ENCODE data around the gene LRRIQ4.

The LRRIQ4 gene

GRCh38 chr3:169822540-169822939 is 9.9 kb downstream of the LRRIQ4 start:
- Histone ChIP-seq H3F3A (ENCODE audit: insufficient read depth, low read length) (no peaks in the 10 kb centered on the region), H4K20me1 (ENCODE audit: insufficient read depth, low read length) (no peaks in the 10 kb centered on the region), H3K4me3 (ENCODE audit: low read depth, low read length, poor library complexity, severe bottlenecking) (no peak overlapping the region), H3K4me2 (ENCODE audit: low read length) (no peak overlapping the region), H3K9me2 (ENCODE audit: low read depth, low read length) (no peaks in the 10 kb centered on the region), H3K27ac (ENCODE audit: low read depth, low read length, poor library complexity, severe bottlenecking) (no peak overlapping the region), H3K36me3 (ENCODE audit: insufficient read depth, low read length) (no peaks in the 10 kb centered on the region), H3K4me1 (ENCODE audit: insufficient read depth, low read length, severe bottlenecking) (no peaks in the 10 kb centered on the region), H2AFZ (ENCODE audit: low read length) (no peak overlapping the region), H3K27me3 (ENCODE audit: insufficient read depth, low read length) (no peaks in the 10 kb centered on the region; the same call in 1 of the 2 replicates), H3K9ac (ENCODE audit: low read length) (no peak overlapping the region), H3K9me3 (ENCODE audit: low read length) (no peaks in the 10 kb centered on the region), H3K79me2 (ENCODE audit: insufficient read depth, low read length) (no peaks in the 10 kb centered on the region)
- TF ChIP-seq EZH2 (IDR thresholded peaks at IDR 0.05; ENCODE audit: borderline replicate concordance, low read length) (no peak), CTCF (IDR thresholded peaks at IDR 0.05; ENCODE audit: low read length) (no peak)

- H2AFZ ChIP-seq (ENCODE audit: low read length) = no peak overlapping the region
- no peak overlapping the region for H3K4me2 ChIP-seq (ENCODE audit: low read length)
- H3K27me3 ChIP-seq (ENCODE audit: insufficient read depth, low read length) = no peaks in the 10 kb centered on the region; the same call in 1 of the 2 replicates
- no peak overlapping the region for H3K9ac ChIP-seq (ENCODE audit: low read length)
- H3K36me3 ChIP-seq (ENCODE audit: insufficient read depth, low read length) = no peaks in the 10 kb centered on the region
- H3F3A ChIP-seq (ENCODE audit: insufficient read depth, low read length) = no peaks in the 10 kb centered on the region
- H3K9me3 ChIP-seq (ENCODE audit: low read length) = no peaks in the 10 kb centered on the region
- H3K4me3 ChIP-seq (ENCODE audit: low read depth, low read length, poor library complexity, severe bottlenecking) = no peak overlapping the region
- no peak overlapping the region for H3K27ac ChIP-seq (ENCODE audit: low read depth, low read length, poor library complexity, severe bottlenecking)
- no peaks in the 10 kb centered on the region for H3K4me1 ChIP-seq (ENCODE audit: insufficient read depth, low read length, severe bottlenecking)
- no peaks in the 10 kb centered on the region for H4K20me1 ChIP-seq (ENCODE audit: insufficient read depth, low read length)
- no peak for TF ChIP-seq CTCF (IDR thresholded peaks at IDR 0.05; ENCODE audit: low read length)
- TF ChIP-seq EZH2 (IDR thresholded peaks at IDR 0.05; ENCODE audit: borderline replicate concordance, low read length) = no peak
- H3K79me2 ChIP-seq (ENCODE audit: insufficient read depth, low read length) = no peaks in the 10 kb centered on the region
- no peaks in the 10 kb centered on the region for H3K9me2 ChIP-seq (ENCODE audit: low read depth, low read length)
These were observed 10.3 kb downstream of the LRRIQ4 start for GRCh38 chr3:169822983-169823382.

- H3K4me2 ChIP-seq (ENCODE audit: low read length) = no peak overlapping the region
- TF ChIP-seq EZH2 (IDR thresholded peaks at IDR 0.05; ENCODE audit: borderline replicate concordance, low read length) (no peak), CTCF (IDR thresholded peaks at IDR 0.05; ENCODE audit: low read length) (no peak)
These were observed 12.6 kb downstream of the LRRIQ4 start for GRCh38 chr3:169825316-169825715.

More at GRCh38 chr3:169825316-169825715, 12.6 kb downstream of the LRRIQ4 start:
- Histone ChIP-seq H3K4me3 (ENCODE audit: low read depth, low read length, poor library complexity, severe bottlenecking) (no peak overlapping the region), H3K27me3 (ENCODE audit: insufficient read depth, low read length) (no peaks in the 10 kb centered on the region), H3K9ac (ENCODE audit: low read length) (no peak overlapping the region), H3F3A (ENCODE audit: insufficient read depth, low read length) (no peaks in the 10 kb centered on the region), H2AFZ (ENCODE audit: low read length) (no peak overlapping the region), H3K36me3 (ENCODE audit: insufficient read depth, low read length) (no peaks in the 10 kb centered on the region), H4K20me1 (ENCODE audit: insufficient read depth, low read length) (no peaks in the 10 kb centered on the region), H3K79me2 (ENCODE audit: insufficient read depth, low read length) (no peaks in the 10 kb centered on the region), H3K27ac (ENCODE audit: low read depth, low read length, poor library complexity, severe bottlenecking) (no peak overlapping the region), H3K4me1 (ENCODE audit: insufficient read depth, low read length, severe bottlenecking) (no peaks in the 10 kb centered on the region), H3K9me2 (ENCODE audit: low read depth, low read length) (no peaks in the 10 kb centered on the region), H3K9me3 (ENCODE audit: low read length) (no peaks in the 10 kb centered on the region)

Data from OCI-LY1 (cell line).